CD4-positive, alpha-beta T cell (primary cell): Measurements from ENCODE around the gene PELI2. TPM values are rescaled to one million over a fixed set of nuclear protein-coding genes. Genes with fewer than 3 reads are reported as not detected.

ENCODE experiments used
- ATAC-seq: fragments of 200-7000 bp; cut with Tn5 transposase; one replicate; pipeline ENCODE4 v1.10.0; 2022; ENCODE audit warnings: mild to moderate bottlenecking; ENCODE audit not compliant: poor library complexity
- CTCF ChIA-PET: fragments of 350-600 bp; sonication (Branson Sonifier 250); formaldehyde crosslinking; loops from one replicate; lab custom pipeline; 2021; ENCODE audit warnings: antibody characterized with exemption, inconsistent platforms; lab: Charles Lee
- POLR2A ChIA-PET: fragments of 350-600 bp; sonication (Branson Sonifier 250); formaldehyde crosslinking; loops from one replicate; lab custom pipeline; 2021; ENCODE audit warnings: antibody characterized with exemption, inconsistent platforms; lab: Charles Lee
- DNase-seq, 14 experiments: peaks; one replicate each; pipeline ENCODE4 v3.0.0-alpha.2; 2013 to 2020; ENCODE audit warnings: mixed read lengths in 2 of 14
- H3K27ac ChIP-seq, 2 donors: one replicate each; pipeline versions ENCODE4 v1.5.1 to v1.7.0; 2013; ENCODE audit warnings: low read length in 2 of 2, low read depth in 1 of 2, mild to moderate bottlenecking in 1 of 2
- H3K27me3 ChIP-seq, 2 experiments: 1 replicate in 1 of 2; 2 replicates in 1 of 2; pipeline versions ENCODE4 v1.6.1 to v1.7.0; 2013; ENCODE audit warnings: low read length in 2 of 2, control low read depth in 1 of 2, mild to moderate bottlenecking in 1 of 2, moderate library complexity in 1 of 2; ENCODE audit not compliant: insufficient read depth in 2 of 2, control insufficient read depth in 1 of 2
- H3K36me3 ChIP-seq: one replicate; pipeline ENCODE4 v1.6.1; 2013; ENCODE audit warnings: low read length, control low read depth; ENCODE audit not compliant: insufficient read depth
- H3K4me1 ChIP-seq: one replicate; pipeline ENCODE4 v1.6.1; 2013; ENCODE audit warnings: low read length, control low read depth; ENCODE audit not compliant: insufficient read depth
- H3K4me3 ChIP-seq: one replicate; pipeline ENCODE4 v1.5.1; 2013; ENCODE audit warnings: mild to moderate bottlenecking, low read length, moderate library complexity
- H3K9me3 ChIP-seq, 2 experiments: 1 replicate in 1 of 2; 2 replicates in 1 of 2; pipeline versions ENCODE4 v1.6.1 to v1.7.0; 2013; ENCODE audit warnings: low read length in 2 of 2, mild to moderate bottlenecking in 2 of 2, control low read depth in 1 of 2, moderate library complexity in 1 of 2; ENCODE audit not compliant: control insufficient read depth in 1 of 2, insufficient read depth in 1 of 2
- H3K27ac Mint-ChIP-seq: one replicate; pipeline ENCODE4 v1.8.0; 2020; ENCODE audit warnings: mixed read lengths
- H3K27me3 Mint-ChIP-seq: one replicate; pipeline ENCODE4 v1.8.0; 2021; ENCODE audit warnings: mixed read lengths
- H3K36me3 Mint-ChIP-seq: one replicate; pipeline ENCODE4 v1.8.0; 2021; ENCODE audit warnings: low read depth, mixed read lengths
- H3K4me1 Mint-ChIP-seq: one replicate; pipeline ENCODE4 v1.8.0; 2021; ENCODE audit warnings: low read depth, mixed read lengths
- H3K4me3 Mint-ChIP-seq: one replicate; pipeline ENCODE4 v1.8.0; 2020; ENCODE audit warnings: mild to moderate bottlenecking, mixed read lengths
- H3K9me3 Mint-ChIP-seq: one replicate; pipeline ENCODE4 v1.8.0; 2020; ENCODE audit warnings: mixed read lengths
- CTCF ChIP-seq: fragments of 200-600 bp; IDR thresholded peaks from one replicate; pipeline ENCODE4 v1.8.0; 2022; ENCODE audit warnings: antibody characterized with exemption, mild to moderate bottlenecking
- intact Hi-C, 2 experiments: fragments of 100-400 bp; cut with DNase I in 1 of 2; cut with micrococcal nuclease in 1 of 2; formaldehyde crosslinking; loops; one replicate each; pipeline versions ENCODE4 v1.15.1 to v1.9.0; 2023 to 2025; cut with DNase I, micrococcal nuclease
- total RNA-seq, 174 experiments: library from RNA in 2 of 174; stranded (reverse) in 2 of 174; gene quantifications; one replicate each; pipeline ENCODE4 v1.2.3 and lab custom pipeline; 2021 to 2026

PELI2 gene
- total RNA-seq, 2 experiments from 2014 or later = 12.2 to 15.9 TPM

DNA sequence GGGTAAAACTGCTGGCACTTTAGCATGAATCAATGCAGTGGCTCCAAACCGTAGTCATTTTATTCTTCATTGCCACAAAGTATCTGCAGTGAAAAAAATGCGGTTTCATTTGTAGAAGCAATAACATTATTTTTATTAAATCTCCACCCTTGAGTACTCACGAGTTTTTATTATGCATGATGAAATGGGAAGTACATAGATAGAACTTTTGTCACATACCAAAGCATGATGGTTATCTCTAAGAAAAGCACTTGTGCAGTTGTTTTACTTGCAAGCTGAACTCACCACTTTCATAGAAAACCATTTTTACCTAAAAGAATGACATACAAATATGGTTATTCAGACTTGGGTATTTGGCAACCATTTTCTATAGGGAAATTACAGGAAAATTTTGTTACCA lies 90.3 kb downstream of the PELI2 start:
- ChIA-PET CTCF (no interaction called here), POLR2A (no interaction called here)
- Mint-ChIP-seq H3K36me3 (no peaks in the 10 kb centered on the region), H3K27me3 (no peaks in the 10 kb centered on the region), H3K4me1 (peaks cover 5% of the 10 kb centered on the region), H3K27ac (no peak overlapping the region), H3K9me3 (no peaks in the 10 kb centered on the region), H3K4me3 (no peak overlapping the region)
- no peak for DNase-seq
- Histone ChIP-seq H3K27ac (no peak overlapping the region), H3K9me3 (no peaks in the 10 kb centered on the region), H3K27me3 (no peaks in the 10 kb centered on the region), H3K36me3 (no peaks in the 10 kb centered on the region), H3K4me3 (no peak overlapping the region), H3K4me1 (no peaks in the 10 kb centered on the region)
- ATAC-seq = no peak
- no peak for TF ChIP-seq CTCF
- intact Hi-C loops = no loop called here

DNA sequence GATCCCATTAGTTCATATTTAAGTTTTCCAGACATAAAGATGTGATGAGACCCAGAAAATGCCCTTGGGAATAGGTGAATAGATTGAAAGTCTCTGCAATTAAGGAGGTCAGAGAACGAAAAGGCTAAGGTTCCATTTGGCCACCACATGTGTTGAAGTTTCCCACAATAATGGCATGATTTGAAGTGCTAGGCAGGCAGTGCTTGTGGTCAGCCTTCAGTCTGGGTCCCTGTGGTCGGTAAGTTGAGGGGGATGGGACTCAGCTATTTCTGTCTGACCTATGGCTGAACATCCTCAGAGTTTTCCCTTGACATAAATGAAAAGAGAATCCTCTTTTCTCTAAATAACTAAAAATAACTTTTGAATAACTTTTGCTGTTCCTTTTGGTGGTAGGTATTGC lies 92.4 kb downstream of the PELI2 start:
- no peaks in the 10 kb centered on the region for H3K9me3 ChIP-seq
- H3K27me3 ChIP-seq = no peaks in the 10 kb centered on the region
- no peak for ATAC-seq
- H3K36me3 ChIP-seq = no peaks in the 10 kb centered on the region
- DNase-seq = no peak
- POLR2A ChIA-PET = no interaction called here
- Mint-ChIP-seq H3K4me3 (no peak overlapping the region), H3K36me3 (no peaks in the 10 kb centered on the region), H3K9me3 (no peaks in the 10 kb centered on the region), H3K27me3 (no peaks in the 10 kb centered on the region), H3K4me1 (peaks cover 21% of the 10 kb centered on the region), H3K27ac (no peak overlapping the region)
- TF ChIP-seq CTCF = no peak
- intact Hi-C loops = no loop called here
- no peaks in the 10 kb centered on the region for H3K4me1 ChIP-seq
- CTCF ChIA-PET = no interaction called here
- H3K27ac ChIP-seq = no peak overlapping the region
- H3K4me3 ChIP-seq = no peak overlapping the region

GRCh38 chr14:56211084-56211483 lies 92.9 kb downstream of the PELI2 start:
- intact Hi-C loops = no loop called here
- no peak overlapping the region for H3K27ac Mint-ChIP-seq
- CTCF ChIA-PET = no interaction called here

More at GRCh38 chr14:56211084-56211483, 92.9 kb downstream of the PELI2 start:
- H3K27me3 Mint-ChIP-seq = no peaks in the 10 kb centered on the region
- H3K4me1 Mint-ChIP-seq = peaks cover 21% of the 10 kb centered on the region
- H3K9me3 Mint-ChIP-seq = no peaks in the 10 kb centered on the region
- no peaks in the 10 kb centered on the region for H3K9me3 ChIP-seq
- no peak for TF ChIP-seq CTCF
- no peaks in the 10 kb centered on the region for H3K36me3 ChIP-seq
- no peaks in the 10 kb centered on the region for H3K27me3 ChIP-seq
- no peak overlapping the region for H3K4me3 Mint-ChIP-seq
- POLR2A ChIA-PET = no interaction called here
- no peak overlapping the region for H3K4me3 ChIP-seq
- H3K27ac ChIP-seq = no peak overlapping the region
- H3K36me3 Mint-ChIP-seq = no peaks in the 10 kb centered on the region
- no peak for ATAC-seq
- DNase-seq = no peak
- no peaks in the 10 kb centered on the region for H3K4me1 ChIP-seq
